ENCODE measurements around the gene DPEP1.

Gene DPEP1

DNA sequence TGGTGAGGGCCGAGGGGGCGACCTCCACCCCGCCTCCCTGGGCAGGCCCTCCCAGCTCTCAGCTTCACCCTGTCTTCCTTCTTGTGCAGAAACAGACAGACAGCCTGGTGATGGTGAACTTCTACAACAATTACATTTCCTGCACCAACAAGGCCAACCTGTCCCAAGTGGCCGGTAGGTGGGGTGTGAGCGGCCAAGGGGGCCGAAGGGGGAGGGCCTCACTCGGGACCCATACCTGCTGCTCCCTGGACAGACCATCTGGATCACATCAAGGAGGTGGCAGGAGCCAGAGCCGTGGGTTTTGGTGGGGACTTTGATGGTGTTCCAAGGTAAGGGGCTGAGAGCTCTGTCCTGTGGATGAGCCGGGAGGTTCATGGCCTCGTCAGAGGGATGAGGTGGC is 23.9 kb downstream of the DPEP1 start:
- no peak overlapping the region for H3K4me3 ChIP-seq (ENCODE audit: low read length)
- no peak overlapping the region for H3K9ac ChIP-seq (ENCODE audit: low read length)
- TF ChIP-seq, protein P1, sequence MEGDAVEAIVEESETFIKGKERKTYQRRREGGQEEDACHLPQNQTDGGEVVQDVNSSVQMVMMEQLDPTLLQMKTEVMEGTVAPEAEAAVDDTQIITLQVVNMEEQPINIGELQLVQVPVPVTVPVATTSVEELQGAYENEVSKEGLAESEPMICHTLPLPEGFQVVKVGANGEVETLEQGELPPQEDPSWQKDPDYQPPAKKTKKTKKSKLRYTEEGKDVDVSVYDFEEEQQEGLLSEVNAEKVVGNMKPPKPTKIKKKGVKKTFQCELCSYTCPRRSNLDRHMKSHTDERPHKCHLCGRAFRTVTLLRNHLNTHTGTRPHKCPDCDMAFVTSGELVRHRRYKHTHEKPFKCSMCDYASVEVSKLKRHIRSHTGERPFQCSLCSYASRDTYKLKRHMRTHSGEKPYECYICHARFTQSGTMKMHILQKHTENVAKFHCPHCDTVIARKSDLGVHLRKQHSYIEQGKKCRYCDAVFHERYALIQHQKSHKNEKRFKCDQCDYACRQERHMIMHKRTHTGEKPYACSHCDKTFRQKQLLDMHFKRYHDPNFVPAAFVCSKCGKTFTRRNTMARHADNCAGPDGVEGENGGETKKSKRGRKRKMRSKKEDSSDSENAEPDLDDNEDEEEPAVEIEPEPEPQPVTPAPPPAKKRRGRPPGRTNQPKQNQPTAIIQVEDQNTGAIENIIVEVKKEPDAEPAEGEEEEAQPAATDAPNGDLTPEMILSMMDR (IDR thresholded peaks at IDR 0.05; ENCODE audit: low read length), result no peak
- TF ChIP-seq EZH2phosphoT487 (IDR thresholded peaks at IDR 0.05; ENCODE audit: low read length), result no peak
- no peak for TF ChIP-seq EZH2 (optimal IDR thresholded peaks at IDR 0.05; ENCODE audit: low read depth, low read length)
- H3K27me3 ChIP-seq (replicated peaks; ENCODE audit: insufficient read depth, low read length), result peaks cover 13% of the 10 kb centered on the region
- DNase-seq, result no peak
- no peaks in the 10 kb centered on the region for H3K79me2 ChIP-seq (ENCODE audit: low read length)
- H3K4me2 ChIP-seq (ENCODE audit: low read depth, low read length), result no peak overlapping the region
- no peak overlapping the region for H3K27ac ChIP-seq (ENCODE audit: low read length)
- H3K36me3 ChIP-seq (replicated peaks; ENCODE audit: insufficient read depth, low read length), result no peaks in the 10 kb centered on the region
- H3F3A ChIP-seq (ENCODE audit: insufficient read depth, low read length), result no peaks in the 10 kb centered on the region
- no peaks in the 10 kb centered on the region for H3K9me3 ChIP-seq (replicated peaks; ENCODE audit: insufficient read depth, low read length)
- no peaks in the 10 kb centered on the region for H4K20me1 ChIP-seq (ENCODE audit: insufficient read depth, low read length)
- H3K9me2 ChIP-seq (replicated peaks; ENCODE audit: insufficient read depth, low read length), result no peaks in the 10 kb centered on the region
- H2AFZ ChIP-seq (ENCODE audit: low read length), result no peak overlapping the region
- H3K4me1 ChIP-seq (ENCODE audit: low read length), result no peaks in the 10 kb centered on the region

DNA sequence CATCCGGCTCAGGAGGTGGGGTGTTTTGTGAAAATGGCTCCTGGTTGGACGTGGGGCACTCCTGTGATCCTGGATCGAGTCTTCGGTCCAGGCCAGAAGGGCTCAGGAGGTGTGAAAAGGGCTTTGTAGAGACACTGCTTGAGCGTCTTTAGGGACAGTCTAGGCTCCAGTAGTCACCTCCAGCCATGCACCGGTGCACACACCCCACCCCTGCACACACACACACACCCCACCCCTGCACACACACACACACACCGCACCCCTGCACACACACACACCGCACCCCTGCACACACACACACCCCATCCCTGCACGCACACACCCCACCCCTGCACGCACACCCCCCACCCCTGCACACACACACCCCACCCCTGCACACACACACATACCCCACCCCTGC is 25.0 kb downstream of the DPEP1 start:
- no peak overlapping the region for H3K9ac ChIP-seq (ENCODE audit: low read length)

DNA sequence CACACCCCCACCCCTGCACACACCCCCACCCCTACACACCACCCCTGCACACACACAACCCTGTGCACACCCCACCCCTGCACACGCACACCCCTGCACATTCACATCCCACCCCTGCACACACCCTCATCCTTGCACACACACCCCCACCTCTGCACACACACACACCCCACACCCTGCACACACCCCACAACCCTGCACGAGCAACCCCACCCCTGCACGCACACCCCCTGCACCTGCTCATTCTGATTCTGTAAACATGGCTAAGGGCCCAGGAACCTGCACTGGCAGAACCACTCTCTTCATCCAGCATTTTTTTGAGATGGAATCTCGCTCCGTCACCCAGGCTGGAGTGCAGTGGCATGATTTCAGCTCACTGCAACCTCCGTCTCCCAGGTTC is 25.9 kb downstream of the DPEP1 start:
- H3K9ac ChIP-seq (ENCODE audit: low read length), result no peak overlapping the region
- no peak for DNase-seq
- no peak overlapping the region for H3K27ac ChIP-seq (ENCODE audit: low read length)
- H3K4me2 ChIP-seq (ENCODE audit: low read depth, low read length), result no peak overlapping the region
- no peaks in the 10 kb centered on the region for H3F3A ChIP-seq (ENCODE audit: insufficient read depth, low read length)
- H3K9me2 ChIP-seq (replicated peaks; ENCODE audit: insufficient read depth, low read length), result no peaks in the 10 kb centered on the region
- no peaks in the 10 kb centered on the region for H4K20me1 ChIP-seq (ENCODE audit: insufficient read depth, low read length)
- H3K4me1 ChIP-seq (ENCODE audit: low read length), result no peaks in the 10 kb centered on the region
- no peaks in the 10 kb centered on the region for H3K9me3 ChIP-seq (replicated peaks; ENCODE audit: insufficient read depth, low read length)
- H2AFZ ChIP-seq (ENCODE audit: low read length), result no peak overlapping the region
- no peak overlapping the region for H3K4me3 ChIP-seq (ENCODE audit: low read length)
- no peaks in the 10 kb centered on the region for H3K79me2 ChIP-seq (ENCODE audit: low read length)
- H3K36me3 ChIP-seq (replicated peaks; ENCODE audit: insufficient read depth, low read length), result no peaks in the 10 kb centered on the region
- TF ChIP-seq, protein P1 (IDR thresholded peaks at IDR 0.05; ENCODE audit: low read length), result no peak
- no peak for TF ChIP-seq EZH2 (optimal IDR thresholded peaks at IDR 0.05; ENCODE audit: low read depth, low read length)
- H3K27me3 ChIP-seq (replicated peaks; ENCODE audit: insufficient read depth, low read length), result peaks cover 4% of the 10 kb centered on the region

More for the DNA sequence above, 25.0 kb downstream of the DPEP1 start:
- H3K79me2 ChIP-seq (ENCODE audit: low read length), result no peaks in the 10 kb centered on the region
- no peak for TF ChIP-seq EZH2 (optimal IDR thresholded peaks at IDR 0.05; ENCODE audit: low read depth, low read length)
- H3K9me3 ChIP-seq (replicated peaks; ENCODE audit: insufficient read depth, low read length), result no peaks in the 10 kb centered on the region
- H3K27ac ChIP-seq (ENCODE audit: low read length), result no peak overlapping the region
- H3K9me2 ChIP-seq (replicated peaks; ENCODE audit: insufficient read depth, low read length), result no peaks in the 10 kb centered on the region
- H3K4me3 ChIP-seq (ENCODE audit: low read length), result no peak overlapping the region
- H3K36me3 ChIP-seq (replicated peaks; ENCODE audit: insufficient read depth, low read length), result no peaks in the 10 kb centered on the region
- H3F3A ChIP-seq (ENCODE audit: insufficient read depth, low read length), result no peaks in the 10 kb centered on the region
- no peak for DNase-seq
- no peaks in the 10 kb centered on the region for H3K4me1 ChIP-seq (ENCODE audit: low read length)
- no peaks in the 10 kb centered on the region for H4K20me1 ChIP-seq (ENCODE audit: insufficient read depth, low read length)
- H2AFZ ChIP-seq (ENCODE audit: low read length), result no peak overlapping the region
- H3K4me2 ChIP-seq (ENCODE audit: low read depth, low read length), result no peak overlapping the region
- H3K27me3 ChIP-seq (replicated peaks; ENCODE audit: insufficient read depth, low read length), result peaks cover 8% of the 10 kb centered on the region

DNA sequence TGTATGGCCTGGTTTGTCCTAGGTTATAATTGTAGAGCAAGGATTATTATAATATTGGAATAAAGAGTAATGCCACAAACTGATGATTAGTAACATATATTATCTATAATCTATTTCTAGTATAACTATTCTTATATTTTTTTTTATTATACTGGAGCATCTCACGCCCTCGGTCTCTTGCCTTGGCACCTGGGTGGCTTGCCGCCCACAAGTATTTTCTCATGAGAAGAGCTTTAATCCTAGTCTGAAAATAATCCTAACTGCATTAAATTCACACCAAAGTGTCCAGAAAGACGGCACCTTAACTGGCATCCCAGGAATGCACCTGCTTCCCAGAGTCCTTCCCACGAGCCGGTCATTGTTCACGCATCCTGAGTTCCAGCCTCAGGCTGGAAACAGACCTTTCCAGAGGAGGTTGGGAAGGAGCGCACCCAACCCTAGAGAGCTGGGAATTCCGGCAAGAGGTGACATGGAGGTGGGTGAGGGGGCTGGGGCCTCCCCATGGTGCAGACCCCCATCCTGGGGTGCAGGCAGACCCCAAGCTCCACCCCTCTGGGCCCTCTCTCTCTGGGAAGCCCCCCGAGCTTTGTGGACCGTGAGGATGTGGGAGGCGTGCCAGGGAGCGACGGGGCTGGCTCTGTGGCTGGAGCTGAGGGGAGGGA is 28.1 kb downstream of the DPEP1 start:
- Histone ChIP-seq H3K27me3 (replicated peaks; ENCODE audit: insufficient read depth, low read length) (peaks cover 4% of the 10 kb centered on the region; the same call in 1 of the 2 replicates), H4K20me1 (ENCODE audit: insufficient read depth, low read length) (no peaks in the 10 kb centered on the region), H3K79me2 (ENCODE audit: low read length) (no peaks in the 10 kb centered on the region), H3K9ac (ENCODE audit: low read length) (no peak overlapping the region), H3K36me3 (replicated peaks; ENCODE audit: insufficient read depth, low read length) (no peaks in the 10 kb centered on the region), H3F3A (ENCODE audit: insufficient read depth, low read length) (no peaks in the 10 kb centered on the region), H3K4me3 (ENCODE audit: low read length) (no peak overlapping the region), H3K27ac (ENCODE audit: low read length) (no peak overlapping the region), H2AFZ (ENCODE audit: low read length) (no peak overlapping the region), H3K4me2 (ENCODE audit: low read depth, low read length) (no peak overlapping the region), H3K4me1 (ENCODE audit: low read length) (no peaks in the 10 kb centered on the region), H3K9me2 (replicated peaks; ENCODE audit: insufficient read depth, low read length) (no peaks in the 10 kb centered on the region), H3K9me3 (replicated peaks; ENCODE audit: insufficient read depth, low read length) (no peaks in the 10 kb centered on the region)
- no peak for DNase-seq
- TF ChIP-seq EZH2 (optimal IDR thresholded peaks at IDR 0.05; ENCODE audit: low read depth, low read length), result no peak
- TF ChIP-seq, protein P1 (IDR thresholded peaks at IDR 0.05; ENCODE audit: low read length), result no peak
- TF ChIP-seq EZH2phosphoT487 (IDR thresholded peaks at IDR 0.05; ENCODE audit: low read length), result no peak

Measured in MM.1S (cell line).